OCI-LY7 (cell line): Measurements from ENCODE around the gene MLLT3.

Source experiments
- EZH2phosphoT487 ChIP-seq: fragments of 200-600 bp; sonication (generic); IDR thresholded peaks from 2 replicates; pipeline ENCODE4 v1.6.1; 2018; ENCODE audit warnings: low read depth, borderline replicate concordance, mild to moderate bottlenecking, mixed run types, antibody characterized with exemption, low read length, moderate library complexity, mixed read lengths
- TF ChIP-seq, protein P1 (sequence below): fragments of 200-600 bp; sonication (generic); conservative IDR thresholded peaks from 2 replicates; pipeline ENCODE4 v1.5.1; 2014; ENCODE audit warnings: mild to moderate bottlenecking, antibody characterized with exemption, low read length, moderate library complexity, mixed read lengths

DNA sequence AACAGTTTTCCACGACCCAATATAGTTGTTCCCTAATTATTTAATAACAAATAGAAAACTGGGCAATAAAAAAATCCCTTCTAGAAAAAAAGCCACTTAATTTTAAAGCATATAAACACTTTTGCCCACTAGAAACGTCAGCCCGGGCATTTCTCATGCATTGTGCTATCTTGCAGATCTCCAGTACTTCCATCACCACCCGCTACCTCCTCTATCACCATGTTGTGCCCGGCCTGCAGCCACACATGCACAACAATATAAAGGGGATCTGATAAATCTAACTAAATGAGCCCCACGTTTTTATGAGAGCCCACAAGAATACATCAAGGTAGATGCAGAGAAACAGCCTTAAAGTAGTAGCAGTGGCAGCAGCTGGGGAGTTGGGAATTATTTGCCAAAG lies 272.7 kb downstream of the MLLT3 start:
- TF ChIP-seq, protein P1, sequence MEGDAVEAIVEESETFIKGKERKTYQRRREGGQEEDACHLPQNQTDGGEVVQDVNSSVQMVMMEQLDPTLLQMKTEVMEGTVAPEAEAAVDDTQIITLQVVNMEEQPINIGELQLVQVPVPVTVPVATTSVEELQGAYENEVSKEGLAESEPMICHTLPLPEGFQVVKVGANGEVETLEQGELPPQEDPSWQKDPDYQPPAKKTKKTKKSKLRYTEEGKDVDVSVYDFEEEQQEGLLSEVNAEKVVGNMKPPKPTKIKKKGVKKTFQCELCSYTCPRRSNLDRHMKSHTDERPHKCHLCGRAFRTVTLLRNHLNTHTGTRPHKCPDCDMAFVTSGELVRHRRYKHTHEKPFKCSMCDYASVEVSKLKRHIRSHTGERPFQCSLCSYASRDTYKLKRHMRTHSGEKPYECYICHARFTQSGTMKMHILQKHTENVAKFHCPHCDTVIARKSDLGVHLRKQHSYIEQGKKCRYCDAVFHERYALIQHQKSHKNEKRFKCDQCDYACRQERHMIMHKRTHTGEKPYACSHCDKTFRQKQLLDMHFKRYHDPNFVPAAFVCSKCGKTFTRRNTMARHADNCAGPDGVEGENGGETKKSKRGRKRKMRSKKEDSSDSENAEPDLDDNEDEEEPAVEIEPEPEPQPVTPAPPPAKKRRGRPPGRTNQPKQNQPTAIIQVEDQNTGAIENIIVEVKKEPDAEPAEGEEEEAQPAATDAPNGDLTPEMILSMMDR: no peak
- no peak for TF ChIP-seq EZH2phosphoT487
